Fibroblast of peridontal ligament (primary cell): ENCODE data around the gene MDH1.
A peak's percentile ranks its signal among the peaks of the same experiment; 100 is the strongest.
"Not testable (repeated sequence)": the region's sequence is repeated elsewhere in the genome, so short reads cannot be mapped to it uniquely, and the experiment has no call there.

Experiments used
- DNase-seq: peaks from one replicate; pipeline ENCODE4 v3.0.0-alpha.2; 2010; ENCODE audit errors: extremely low read depth

Gene MDH1

DNA sequence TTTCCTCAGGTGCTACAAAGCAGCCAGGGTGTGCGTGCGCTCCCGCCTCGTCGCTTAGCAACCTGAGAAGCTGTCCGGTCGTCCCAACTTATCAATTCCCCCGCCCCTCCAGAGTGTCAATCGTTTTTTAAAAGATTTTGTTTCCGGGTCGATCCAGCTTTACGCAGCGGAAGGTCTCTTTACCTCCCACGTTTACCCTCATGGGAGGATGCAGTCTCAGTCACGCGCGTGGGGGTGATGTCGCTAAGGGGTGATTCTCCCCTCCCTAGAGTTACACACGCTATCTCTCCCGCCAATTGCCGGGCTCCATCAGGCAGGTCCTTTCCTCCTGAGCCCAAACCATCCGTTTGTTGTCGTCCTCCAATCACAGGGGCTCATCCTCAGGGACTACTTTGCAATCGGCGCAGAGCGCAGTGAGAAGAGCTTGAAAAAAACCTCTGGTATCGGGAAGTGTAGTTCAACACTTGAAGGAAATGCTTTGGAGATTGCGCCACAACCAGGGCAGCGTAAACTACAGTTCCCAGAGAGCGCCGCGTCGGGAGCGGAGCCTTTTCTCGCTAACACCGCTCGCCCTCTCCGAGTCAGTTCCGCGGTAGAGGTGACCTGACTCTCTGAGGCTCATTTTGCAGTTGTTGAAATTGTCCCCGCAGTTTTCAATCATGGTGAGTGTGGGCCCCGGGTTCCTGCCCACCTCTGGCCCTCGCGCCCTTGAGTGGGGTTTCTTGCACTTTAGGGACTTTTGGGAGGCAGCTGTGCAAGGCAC lies at the start of gene MDH1, which contains the start of gene WDPCP:
Gene MDH1 (plus strand): TSS at position 579 of the 763 bp plus-strand sequence. CDS start 81 bp downstream, at position 660.
Gene WDPCP (minus strand): TSS at position 93 of the 763 bp plus-strand sequence. CDS start 206 bp downstream, outside the sequence.
- peak; percentile 99 for DNase-seq

DNA sequence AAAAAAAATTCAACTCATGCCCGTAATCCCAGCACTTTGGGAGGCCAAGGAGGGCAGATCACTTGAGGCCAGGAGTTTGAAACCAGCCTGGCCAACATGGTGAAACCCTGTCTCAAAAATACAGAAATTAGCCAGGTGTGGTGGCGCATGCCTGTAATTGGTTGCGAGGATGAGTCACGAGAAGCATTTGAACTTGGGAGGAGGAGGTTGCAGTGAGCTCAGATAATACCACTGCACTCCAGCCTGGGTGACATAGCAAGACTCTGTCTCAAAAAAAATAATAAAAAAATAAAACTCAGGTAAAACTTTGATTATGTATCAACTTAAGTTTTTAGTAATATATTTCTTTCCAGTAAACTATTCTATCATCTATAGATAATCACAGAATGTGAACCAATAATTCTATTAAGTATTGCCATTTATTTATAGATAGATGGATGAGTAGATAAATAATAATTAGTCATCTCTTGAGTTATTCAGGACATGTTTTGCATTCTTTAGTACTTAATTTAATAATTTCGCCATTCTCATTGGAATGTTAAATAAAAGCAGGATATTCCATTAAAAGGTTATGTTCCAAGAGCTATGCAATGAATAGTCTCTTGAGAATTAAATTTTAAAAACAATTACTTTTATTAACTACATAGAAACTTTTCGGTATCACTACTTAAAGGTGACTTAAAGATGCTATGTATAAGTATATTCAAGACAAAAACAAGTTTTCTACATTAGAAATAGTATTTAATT lies 49.2 kb upstream of the MDH1 start:
- DNase-seq = no peak

DNA sequence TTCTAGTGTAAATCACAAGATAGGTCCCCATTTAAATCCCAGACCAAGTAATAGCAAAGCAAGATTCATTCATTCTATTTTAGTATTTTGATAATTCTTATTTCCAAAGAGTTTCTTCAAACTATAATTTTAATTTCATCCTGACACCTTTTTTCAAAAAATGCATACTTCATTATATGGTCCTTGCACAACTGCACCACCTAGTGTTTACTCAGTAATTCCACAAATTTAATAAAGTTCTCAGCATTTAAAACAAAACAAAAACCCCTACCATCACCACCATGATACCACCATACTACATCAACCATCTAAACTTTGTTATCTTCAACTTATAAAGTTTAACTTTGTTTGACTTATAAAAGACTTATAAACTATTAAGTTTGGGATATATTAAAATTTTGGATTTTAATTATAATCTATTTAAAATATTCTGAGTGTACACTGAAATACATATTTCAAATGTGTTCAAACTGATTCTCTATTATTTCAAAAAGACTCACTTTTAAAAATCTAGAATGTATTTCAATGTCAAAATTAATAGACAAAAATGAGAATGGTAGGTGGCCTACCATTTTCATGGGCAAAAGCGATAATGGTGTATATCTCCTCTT lies 44.6 kb upstream of the MDH1 start:
- DNase-seq = peak; percentile 23

DNA sequence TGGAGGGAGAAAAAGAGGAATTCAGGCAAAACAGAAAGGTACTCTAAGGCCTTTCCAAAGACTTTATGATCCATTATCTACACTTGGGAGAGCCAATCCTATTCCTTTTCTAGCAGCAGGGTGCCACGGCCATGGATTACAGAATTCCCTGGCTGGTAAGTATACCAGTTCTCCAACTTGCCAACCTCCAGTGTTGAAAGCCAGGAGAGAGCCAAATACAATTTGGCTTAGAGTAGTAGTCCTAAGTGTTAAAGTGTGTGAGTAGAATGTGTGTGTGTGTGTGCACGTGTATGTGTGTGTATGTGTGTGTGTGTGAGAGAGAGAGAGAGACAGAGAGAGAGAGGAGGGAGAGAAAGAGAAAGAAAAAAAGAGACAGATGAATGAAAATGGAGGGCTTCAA lies 43.7 kb upstream of the MDH1 start:
- DNase-seq = no peak

DNA sequence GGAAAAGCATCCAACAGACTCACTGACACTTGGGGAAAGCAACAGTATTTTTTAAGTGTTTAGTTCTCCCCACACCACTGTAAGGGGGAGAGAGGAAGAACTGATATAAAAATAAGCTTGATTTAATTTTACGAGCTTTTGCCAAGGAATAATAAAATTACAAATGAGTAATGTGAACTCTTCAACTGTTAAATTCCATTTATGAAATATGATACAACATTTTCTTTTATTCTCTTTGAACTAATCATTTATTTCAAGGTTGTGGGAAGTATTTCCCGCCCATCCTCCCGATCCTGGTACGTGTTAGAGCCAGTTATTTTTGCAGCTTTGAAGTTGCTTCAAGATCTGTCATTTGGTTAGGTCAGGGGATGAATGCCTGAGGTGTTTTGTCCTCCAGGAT lies 35.7 kb upstream of the MDH1 start:
- DNase-seq = no peak

DNA sequence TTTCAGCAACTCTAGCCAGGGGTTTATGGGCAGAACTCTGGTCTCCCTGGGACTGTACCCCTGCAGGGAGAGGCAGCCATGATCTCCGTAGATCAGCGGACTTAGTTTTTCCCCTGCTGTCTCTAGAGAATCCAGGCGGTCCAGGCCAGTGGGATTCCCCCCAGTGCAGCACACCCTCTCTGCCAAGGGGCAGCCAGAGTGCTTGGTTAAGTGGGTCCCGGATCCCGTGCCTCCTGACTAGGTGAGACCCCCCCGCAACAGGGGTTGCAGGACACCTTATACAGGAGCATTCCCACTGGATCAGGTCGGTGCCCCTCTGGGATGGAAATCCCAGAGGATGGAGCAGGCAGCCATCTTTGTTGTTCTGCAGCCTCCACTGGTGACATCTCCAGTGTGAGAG lies 33.5 kb upstream of the MDH1 start:
- no peak for DNase-seq

DNA sequence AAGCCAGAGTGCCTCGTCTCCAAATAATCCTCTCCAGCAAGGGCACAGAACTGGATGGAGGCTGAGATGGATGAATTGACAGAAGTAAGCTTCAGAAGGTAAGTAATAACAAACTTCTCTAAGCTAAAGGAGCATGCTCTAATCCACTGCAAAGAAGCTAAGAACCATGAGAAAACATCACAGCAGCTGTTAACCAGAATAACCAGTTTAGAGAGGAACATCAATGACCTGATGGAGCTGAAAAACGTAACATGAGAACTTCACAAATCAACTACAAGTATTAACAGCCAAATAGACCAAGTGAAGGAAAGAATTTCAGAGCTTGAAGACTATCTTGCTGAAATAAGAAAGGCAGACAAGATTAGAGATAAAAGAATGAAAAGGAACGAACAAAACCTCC lies 32.8 kb upstream of the MDH1 start:
- no peak for DNase-seq

DNA sequence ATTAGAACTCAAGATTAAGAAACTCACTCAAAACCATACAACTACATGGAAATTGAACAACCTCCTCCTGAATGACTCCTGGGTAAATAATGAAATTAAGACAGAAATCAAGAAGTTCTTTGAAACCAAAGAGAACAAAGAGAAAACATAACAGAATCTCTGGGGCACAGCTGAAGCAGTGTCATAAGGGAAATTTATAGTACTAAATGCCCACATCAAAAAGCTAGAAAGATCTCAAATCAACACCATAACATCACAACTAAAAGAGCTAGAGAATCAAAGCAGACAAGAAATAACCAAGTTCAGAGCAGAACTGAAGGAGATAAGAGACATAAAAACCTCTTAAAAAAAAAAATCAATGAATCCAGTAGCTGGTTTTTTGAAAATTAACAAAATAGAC lies 30.9 kb upstream of the MDH1 start:
- not testable (repeated sequence) for DNase-seq

DNA sequence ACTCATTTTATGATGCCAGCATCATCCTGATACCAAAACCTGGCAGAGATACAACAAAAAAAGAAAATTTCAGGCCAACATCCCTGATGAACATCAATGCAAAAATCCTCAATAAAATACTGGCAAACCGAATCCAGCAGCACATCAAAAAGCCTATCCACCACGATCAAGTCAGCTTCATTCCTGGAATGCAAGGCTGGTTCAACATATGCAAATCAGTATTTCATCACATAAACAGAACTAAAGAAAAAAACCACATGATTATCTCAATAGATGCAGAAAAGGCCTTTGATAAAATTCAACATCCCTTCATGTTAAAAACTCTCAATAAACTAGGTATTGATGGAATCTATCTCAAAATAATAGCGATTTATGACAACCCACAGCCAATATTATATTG lies 29.8 kb upstream of the MDH1 start:
- not testable (repeated sequence) for DNase-seq

DNA sequence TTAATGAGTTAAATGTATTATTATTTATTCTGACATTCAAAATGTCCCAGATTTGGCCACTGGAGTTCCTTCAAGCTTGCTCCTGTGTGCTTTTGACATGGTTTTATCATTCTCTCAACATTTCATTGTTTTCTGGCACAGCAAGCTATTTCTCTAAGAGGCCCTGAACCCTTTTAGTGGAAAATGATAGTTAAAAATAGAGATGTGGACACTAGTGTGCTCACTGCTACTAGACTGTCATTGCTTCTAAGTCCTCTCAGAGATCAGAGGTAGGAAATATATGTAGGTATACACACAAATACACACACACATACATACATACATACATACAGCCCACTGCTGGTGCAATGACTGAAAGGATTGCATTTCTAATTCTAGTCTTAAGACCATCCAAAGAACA lies 26.0 kb upstream of the MDH1 start:
- DNase-seq = no peak

DNA sequence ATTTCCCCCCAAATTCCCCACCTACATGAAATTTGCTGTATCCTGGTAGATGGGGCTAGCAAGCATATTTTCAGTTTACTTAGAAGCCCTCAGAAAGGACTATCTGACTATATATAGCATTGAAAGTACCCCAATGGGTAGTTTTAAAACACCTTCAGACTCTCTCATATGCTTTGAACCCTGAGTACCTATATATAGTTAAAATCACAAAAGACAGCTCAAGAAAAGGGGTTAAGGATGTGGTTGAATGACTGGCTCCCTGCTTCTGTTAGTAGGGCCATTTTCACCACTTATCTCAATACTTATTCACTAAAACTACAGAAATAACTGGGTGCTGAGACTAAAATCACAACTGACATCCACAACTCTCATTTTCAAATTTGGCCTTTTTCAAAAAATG lies 19.0 kb upstream of the MDH1 start:
- no peak for DNase-seq

DNA sequence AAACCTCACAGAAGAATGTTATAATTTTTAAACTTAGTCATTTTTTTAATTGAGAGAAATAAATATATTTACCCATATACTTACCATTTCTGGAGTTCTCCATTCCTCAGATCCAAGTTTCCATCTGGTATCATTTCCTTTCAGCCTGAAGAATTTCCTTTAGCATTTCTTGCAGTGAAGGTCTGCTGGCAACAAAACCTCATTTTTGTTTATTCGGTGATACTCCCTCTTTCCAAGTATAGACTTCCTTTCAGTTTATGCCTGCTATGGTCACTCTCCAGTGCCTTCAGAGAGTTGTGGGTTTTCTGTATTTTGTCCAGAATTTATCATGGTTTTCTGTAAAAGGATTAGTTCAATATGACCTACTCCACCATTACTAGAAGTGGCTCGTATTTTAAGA lies 17.5 kb upstream of the MDH1 start:
- DNase-seq = peak; percentile 33

DNA sequence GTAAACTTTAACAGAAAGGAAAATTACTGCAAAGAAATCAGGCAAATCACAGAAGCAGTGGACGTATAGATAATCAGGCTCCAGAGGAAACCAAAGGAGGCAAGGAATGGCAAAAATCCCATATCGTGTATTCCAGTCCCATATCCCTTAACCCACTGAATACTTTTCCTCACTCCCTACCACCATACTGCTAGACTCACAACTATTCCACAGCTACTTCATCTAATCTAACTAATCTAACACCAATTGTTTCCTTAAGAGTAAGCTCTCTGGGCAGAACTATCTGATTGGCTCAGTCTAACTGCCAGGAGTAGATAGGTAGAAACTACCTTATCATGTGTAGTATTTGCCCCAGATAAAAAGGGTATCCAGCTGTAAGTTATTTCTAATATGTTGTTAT lies 16.8 kb upstream of the MDH1 start:
- DNase-seq = no peak

DNA sequence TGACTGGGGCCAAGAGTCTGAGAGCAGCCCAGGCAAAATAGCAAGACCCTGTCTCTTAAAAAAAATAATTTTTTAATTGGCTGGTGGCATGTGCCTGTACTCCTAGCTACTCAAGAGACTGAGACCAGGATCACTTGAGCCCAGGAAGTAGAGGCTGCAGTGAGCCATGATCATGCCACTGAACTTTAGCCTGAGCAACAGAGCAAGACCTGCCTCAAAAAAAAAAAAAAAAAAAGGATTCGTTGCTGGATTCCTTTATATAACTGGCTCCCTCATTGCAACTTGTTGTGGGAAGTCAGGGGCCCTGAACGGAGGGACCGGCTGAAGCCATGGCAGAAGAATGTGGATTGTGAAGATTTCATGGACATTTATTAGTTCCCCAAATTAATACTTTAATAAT lies 15.7 kb upstream of the MDH1 start:
- not testable (repeated sequence) for DNase-seq

DNA sequence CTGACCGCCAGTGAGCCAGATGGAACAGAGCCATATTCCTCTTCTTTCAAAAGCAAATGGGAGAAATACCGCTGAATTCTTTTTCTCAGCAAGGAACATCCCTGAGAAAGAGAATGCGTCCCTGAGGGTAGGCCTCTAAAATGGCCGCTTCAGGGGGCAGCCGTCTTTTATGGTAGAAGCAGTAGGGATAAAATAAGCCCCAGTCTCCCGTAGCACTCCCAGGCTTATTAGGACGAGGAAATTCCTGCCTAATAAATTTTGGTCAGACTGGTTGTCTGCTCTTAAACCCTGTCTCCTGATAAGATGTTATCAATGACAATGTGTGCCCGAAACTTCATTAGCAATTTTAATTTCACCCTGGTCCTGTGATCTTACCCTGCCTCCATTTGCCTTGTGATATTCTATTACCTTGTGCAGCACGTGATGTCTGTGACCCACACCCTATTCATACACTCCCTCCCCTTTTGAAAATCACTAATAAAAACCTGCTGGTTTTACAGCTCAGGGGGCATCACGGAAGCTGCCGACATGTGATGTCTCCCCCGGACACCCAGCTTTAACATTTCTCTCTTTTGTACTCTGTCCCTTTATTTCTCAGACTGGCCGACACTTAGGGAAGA lies 14.9 kb upstream of the MDH1 start:
- not testable (repeated sequence) for DNase-seq

DNA sequence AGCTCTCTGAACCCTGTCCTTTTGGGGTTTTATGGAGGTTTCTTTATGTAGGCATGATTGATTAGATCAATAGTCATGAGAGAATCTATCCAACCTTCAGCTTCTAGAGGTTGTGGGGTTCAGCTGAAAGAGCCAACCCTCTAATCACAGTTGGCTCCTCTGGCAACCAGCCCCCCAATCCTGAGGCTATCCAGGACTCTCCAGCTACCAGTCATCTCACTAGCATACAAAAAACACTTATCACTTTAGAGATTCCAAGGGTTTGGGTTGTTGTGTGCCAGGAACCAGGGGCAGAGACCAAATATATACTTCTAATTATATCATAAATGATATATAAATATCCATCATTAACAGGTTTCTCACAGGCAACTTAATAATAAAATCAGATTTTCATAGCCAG lies 12.2 kb upstream of the MDH1 start:
- no peak for DNase-seq

DNA sequence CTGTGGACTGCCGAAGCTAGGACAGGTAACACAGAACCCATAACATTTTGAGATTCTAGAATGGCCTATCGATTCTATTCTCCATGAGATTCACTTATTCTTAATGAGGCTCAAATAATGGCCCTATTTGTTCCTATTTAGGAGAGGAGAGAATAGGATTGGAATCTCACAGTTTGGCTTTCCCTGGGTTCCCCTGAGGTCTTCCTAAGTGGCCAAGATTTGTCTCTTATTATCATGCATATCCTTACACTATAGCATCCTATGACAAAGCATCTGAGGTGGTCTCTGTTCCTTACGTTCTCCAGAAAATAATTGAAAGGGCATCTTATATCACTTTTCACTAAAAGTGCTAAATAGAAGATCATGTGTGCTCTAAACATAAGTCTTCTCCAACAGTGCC lies 10.0 kb upstream of the MDH1 start:
- DNase-seq = no peak

DNA sequence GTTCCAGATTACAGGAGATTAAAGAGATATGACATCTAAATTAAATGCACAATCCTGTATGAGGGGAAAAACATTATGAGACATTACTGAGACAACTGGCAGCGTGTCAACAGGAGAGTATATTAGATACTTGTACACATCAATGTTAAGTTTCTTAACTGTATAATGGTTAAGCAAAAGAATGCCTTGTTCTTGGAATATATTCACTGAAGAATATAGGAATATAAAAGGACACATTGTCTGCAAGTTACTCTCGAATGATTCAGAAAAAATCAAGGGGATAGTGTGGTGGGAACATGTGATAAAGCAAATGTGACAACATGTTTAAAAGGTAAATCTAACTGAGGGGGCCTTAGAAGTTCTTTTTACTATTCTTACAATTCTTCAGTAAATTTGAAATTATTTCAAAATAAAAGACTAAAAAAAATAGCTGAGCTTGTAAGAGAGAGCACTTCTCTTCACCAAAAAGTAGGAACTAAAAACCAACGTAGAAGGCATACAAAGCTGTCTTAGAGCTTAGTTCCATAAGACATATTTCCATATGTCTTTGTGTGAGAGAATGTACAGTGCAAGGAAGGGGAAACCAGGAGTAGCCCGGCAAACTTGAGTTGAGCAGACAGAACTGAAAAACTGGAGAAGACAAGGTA lies 8.0 kb upstream of the MDH1 start:
- DNase-seq = no peak

DNA sequence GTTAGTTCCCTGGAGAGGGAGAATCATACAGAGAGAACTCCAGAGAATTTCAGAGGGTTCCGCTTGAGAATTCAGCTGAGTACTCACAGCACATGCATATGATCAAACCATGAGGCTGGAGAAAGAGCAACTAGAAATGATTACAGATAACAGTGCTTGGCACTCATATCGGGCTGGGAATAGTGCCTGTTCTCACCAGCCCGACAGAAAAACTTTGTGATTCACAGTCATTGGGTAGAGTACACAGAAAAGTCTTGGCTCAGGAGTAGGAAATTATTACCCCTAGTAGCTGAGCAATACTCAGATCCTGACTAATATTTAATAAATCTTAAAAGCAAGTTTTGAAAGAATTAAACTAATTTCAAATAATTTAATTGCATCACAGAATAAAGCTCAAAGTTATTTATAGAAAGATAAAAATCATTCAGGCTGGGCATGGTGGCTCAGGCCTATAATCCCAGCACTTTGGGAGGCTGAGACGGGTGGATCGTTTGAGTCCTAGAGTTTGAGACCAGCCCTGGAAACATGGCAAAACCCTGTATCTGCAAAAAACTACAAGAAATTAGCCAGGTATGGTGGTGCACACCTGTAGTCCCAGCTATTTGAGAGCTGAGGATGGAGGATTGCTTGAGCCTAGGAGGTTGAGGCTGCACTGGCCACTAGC lies 7.3 kb upstream of the MDH1 start:
- DNase-seq = peak; percentile 79

DNA sequence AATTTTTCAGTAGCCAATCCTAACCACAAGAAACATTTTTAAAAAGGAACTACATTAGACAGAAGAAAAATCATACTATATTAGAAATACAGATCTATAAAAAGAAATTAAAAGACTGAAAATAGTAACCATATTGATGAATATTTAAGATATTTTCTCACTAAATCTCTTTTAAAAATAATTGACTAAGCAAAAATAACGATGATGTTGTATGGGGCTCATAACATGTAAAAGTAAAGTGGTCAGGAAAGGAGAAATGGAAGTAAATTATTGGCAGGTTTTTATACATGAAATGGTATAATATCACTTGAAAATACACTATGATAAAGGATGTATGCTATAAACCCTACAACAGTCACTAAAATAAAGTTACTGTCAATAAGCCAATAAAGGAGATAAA lies 5.9 kb upstream of the MDH1 start:
- no peak for DNase-seq

DNA sequence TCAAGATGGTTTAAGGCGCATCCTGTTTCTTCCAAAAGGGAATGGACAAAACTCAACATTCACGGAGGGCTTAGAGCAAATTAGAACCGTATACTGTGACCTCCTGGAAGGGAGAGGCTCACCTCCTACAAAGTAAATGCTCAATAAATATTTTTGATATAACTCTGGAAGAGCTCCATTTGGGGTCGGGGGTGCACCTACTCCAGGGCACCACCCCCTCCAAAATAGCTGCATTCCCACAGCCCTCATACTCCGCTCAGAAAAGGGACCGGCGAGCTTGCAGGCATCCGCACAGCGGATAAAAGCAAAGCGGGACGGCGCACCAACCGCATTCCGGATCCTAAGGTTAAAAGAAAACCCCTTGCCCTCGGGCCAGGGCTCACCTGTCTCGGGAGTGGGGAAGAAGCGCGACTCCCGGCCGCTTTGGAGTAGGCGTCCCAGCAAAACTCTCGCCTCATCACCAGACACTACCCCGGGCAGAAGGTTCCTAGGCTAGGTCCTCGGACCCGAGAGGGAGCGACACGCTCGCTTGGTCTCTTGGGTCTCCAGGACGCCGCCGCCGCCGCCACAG lies 864 bp upstream of the MDH1 start:
- no peak for DNase-seq
